Vagina (tissue), 2 donors: ENCODE results near the gene MAP1LC3B. TPM values are rescaled to one million over a fixed set of nuclear protein-coding genes. Genes with fewer than 3 reads are reported as not detected.

ENCODE experiments used
- DNase-seq, 2 donors: peaks; one replicate each; pipeline ENCODE4 v3.0.0-alpha.2; 2017; ENCODE audit errors: extremely low spot score in 2 of 2
- H3K27ac ChIP-seq: fragments of 200-600 bp; sonication (generic); one replicate; pipeline ENCODE4 v1.5.1; 2019
- H3K27me3 ChIP-seq: fragments of 200-600 bp; sonication (generic); one replicate; pipeline ENCODE4 v1.5.1; 2019
- H3K36me3 ChIP-seq, 2 donors: fragments of 200-600 bp; sonication (generic); one replicate each; pipeline ENCODE4 v1.5.1; 2017 to 2019
- H3K4me1 ChIP-seq: fragments of 200-600 bp; sonication (generic); one replicate; pipeline ENCODE4 v1.5.1; 2019
- H3K4me3 ChIP-seq, 2 donors: fragments of 200-600 bp; sonication (generic); 1 replicate in 1 of 2; 2 replicates in 1 of 2; pipeline ENCODE4 v1.5.1; 2016 to 2019
- H3K9me3 ChIP-seq: fragments of 200-600 bp; sonication (generic); one replicate; pipeline ENCODE4 v1.5.1; 2019
- POLR2A ChIP-seq, 2 donors: fragments of 450-650 bp; IDR thresholded peaks; one replicate each; pipeline ENCODE4 v1.6.1; 2017; ENCODE audit warnings: antibody characterized with exemption in 2 of 2, mild to moderate bottlenecking in 2 of 2, moderate library complexity in 2 of 2
- POLR2AphosphoS5 ChIP-seq, 2 donors: sonication (generic); formaldehyde crosslinking; IDR thresholded peaks; one replicate each; pipeline ENCODE4 v1.9.0; 2017; ENCODE audit warnings: antibody characterized with exemption in 2 of 2, mild to moderate bottlenecking in 2 of 2, low read depth in 1 of 2; ENCODE audit not compliant: insufficient read depth in 1 of 2
- intact Hi-C: fragments of 100-400 bp; cut with DNase I; formaldehyde crosslinking; loops from one replicate; pipeline ENCODE4 v1.15.1; 2023
- total RNA-seq: library from RNA; depleted of rRNA; stranded (reverse); fragments of >200 nt; gene quantifications from one replicate; pipeline ENCODE4 v1.2.3, GENCODE V29; 2016
- TF ChIP-seq, protein P1 (sequence below), 3 experiments: fragments of 450-650 bp in 2 of 3; fragments of 200-600 bp in 1 of 3; sonication (generic) in 1 of 3; IDR thresholded peaks; one replicate each; pipeline ENCODE4 v1.5.1; 2017 to 2019; ENCODE audit warnings: antibody characterized with exemption in 3 of 3, mild to moderate bottlenecking in 2 of 3, moderate library complexity in 2 of 3

Gene MAP1LC3B
- total RNA-seq, 1 donor from 2014 or later: 44.9 TPM

DNA sequence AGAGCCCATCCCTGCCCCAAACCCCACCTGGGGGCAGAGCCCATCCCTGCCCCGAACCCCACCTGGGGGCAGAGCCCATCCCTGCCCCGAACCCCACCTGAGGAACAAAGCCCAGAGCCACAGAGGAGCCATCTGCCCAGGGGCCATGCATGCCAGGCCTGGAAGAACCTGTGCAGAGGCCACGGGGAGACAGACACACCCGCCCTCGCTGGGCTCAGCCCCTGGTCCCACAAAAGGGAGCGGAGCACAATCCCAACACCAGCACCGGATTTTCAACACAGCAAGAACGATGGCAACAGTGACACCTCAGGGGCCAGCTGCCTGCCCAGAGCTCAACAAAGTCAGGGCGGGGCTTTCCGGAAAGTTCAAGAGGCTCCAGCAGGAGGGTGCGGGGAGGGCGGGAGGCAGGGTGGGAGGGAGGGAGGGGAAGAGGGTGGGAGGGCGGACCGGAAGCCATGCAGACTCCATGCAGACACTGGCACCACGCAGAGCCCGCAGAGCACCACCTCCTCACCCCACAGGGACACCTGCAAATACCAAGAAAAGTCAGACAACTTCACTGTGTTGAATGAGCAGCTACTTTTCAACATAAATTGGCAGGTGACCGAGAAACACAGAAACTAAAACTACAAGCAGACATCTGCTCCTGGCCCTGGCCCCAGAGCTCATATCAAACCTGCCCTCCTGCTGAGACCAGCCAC lies 47.1 kb upstream of the MAP1LC3B start:
- H3K27ac ChIP-seq: peak overlapping the region; percentile 67
- H3K36me3 ChIP-seq: peaks cover 0 to 51% of the 10 kb centered on the region in 2 donors
- no peak overlapping the region for H3K4me3 ChIP-seq
- intact Hi-C loops: no loop called here
- H3K27me3 ChIP-seq: no peaks in the 10 kb centered on the region
- no peaks in the 10 kb centered on the region for H3K9me3 ChIP-seq
- TF ChIP-seq, protein P1, sequence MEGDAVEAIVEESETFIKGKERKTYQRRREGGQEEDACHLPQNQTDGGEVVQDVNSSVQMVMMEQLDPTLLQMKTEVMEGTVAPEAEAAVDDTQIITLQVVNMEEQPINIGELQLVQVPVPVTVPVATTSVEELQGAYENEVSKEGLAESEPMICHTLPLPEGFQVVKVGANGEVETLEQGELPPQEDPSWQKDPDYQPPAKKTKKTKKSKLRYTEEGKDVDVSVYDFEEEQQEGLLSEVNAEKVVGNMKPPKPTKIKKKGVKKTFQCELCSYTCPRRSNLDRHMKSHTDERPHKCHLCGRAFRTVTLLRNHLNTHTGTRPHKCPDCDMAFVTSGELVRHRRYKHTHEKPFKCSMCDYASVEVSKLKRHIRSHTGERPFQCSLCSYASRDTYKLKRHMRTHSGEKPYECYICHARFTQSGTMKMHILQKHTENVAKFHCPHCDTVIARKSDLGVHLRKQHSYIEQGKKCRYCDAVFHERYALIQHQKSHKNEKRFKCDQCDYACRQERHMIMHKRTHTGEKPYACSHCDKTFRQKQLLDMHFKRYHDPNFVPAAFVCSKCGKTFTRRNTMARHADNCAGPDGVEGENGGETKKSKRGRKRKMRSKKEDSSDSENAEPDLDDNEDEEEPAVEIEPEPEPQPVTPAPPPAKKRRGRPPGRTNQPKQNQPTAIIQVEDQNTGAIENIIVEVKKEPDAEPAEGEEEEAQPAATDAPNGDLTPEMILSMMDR (IDR thresholded peaks at IDR 0.05): no peak
- no peak for TF ChIP-seq POLR2AphosphoS5 (IDR thresholded peaks at IDR 0.05; ENCODE audit: insufficient read depth in 1 of 2, low read depth in 1 of 2)
- no peak for TF ChIP-seq POLR2A (IDR thresholded peaks at IDR 0.05)
- peaks cover 21% of the 10 kb centered on the region for H3K4me1 ChIP-seq
- no peak for DNase-seq

DNA sequence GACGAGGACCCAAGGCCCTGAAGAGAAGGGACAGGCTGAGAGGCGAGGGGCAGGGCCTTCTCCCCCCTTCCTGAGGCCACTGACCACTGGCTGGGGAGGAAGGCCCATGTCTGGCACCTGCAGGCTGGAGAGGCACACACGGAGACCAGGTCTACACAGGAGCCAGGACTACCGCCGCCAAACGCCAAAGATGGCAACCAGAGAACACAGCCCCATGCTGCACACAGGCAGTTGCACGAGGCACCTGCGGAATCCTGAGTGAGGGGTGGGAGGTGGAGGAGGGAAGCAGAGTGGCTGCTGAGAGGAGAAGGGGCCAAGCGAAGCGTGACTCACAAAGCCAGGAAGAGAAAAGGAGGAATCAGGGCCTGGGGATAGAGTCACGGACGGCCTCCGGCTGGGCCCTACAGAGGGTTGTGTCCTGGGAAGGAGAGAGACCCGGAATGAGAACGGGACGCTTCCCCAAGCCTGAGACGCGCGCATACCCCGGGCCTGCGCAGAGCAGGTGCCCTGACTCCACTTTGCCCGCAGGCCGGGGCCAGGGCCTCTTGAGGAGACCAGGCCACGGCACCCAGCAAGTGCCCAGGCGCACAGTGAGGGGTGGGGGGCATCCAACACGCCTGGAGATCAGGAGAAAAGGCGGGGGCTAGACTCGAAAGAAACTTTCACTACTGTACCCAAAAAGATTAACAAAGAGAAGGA lies 46.3 kb upstream of the MAP1LC3B start:
- intact Hi-C loops: no loop called here
- Histone ChIP-seq H3K27ac (peak overlapping the region; percentile 24), H3K4me1 (peaks cover 29% of the 10 kb centered on the region), H3K4me3 (no peak overlapping the region), H3K9me3 (no peaks in the 10 kb centered on the region), H3K36me3 (peaks cover 0 to 48% of the 10 kb centered on the region in 2 donors), H3K27me3 (no peaks in the 10 kb centered on the region)
- TF ChIP-seq POLR2AphosphoS5 (IDR thresholded peaks at IDR 0.05; ENCODE audit: insufficient read depth in 1 of 2, low read depth in 1 of 2) (no peak), POLR2A (IDR thresholded peaks at IDR 0.05) (no peak)
- TF ChIP-seq, protein P1 (IDR thresholded peaks at IDR 0.05): no peak
- DNase-seq: no peak

DNA sequence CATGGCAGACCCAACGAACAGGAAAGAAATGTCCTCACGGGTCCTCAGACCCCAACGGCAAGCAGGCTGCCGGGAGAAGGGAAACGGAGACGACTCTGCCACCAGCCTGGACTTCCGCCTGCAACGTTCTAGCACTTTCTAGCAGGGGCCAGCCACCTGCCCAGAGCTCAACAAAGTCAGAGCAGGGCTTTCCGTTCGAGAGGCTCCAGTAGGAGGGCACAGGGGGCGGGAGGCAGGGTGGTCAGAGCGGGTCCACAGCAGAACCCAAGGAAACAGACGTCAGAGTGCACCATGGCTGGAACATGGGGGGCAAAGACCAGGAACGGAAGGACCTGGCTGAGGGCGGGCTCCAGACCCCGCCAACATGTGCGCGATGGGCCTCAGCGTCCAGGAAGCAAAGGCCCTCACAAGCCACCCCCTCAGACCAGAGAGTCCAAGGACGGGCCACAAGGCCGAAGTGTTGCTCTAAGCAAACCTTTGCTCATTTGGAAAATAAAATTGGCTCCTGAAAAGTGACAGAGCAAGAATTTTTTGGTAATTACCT lies 45.5 kb upstream of the MAP1LC3B start:
- intact Hi-C loops: no loop called here
- Histone ChIP-seq H3K27me3 (no peaks in the 10 kb centered on the region), H3K27ac (no peak overlapping the region), H3K4me1 (peaks cover 35% of the 10 kb centered on the region), H3K9me3 (no peaks in the 10 kb centered on the region), H3K36me3 (peaks cover 0 to 48% of the 10 kb centered on the region in 2 donors), H3K4me3 (no peak overlapping the region)
- no peak for TF ChIP-seq POLR2AphosphoS5 (IDR thresholded peaks at IDR 0.05; ENCODE audit: insufficient read depth in 1 of 2, low read depth in 1 of 2)
- TF ChIP-seq, protein P1 (IDR thresholded peaks at IDR 0.05): no peak
- TF ChIP-seq POLR2A (IDR thresholded peaks at IDR 0.05): no peak
- no peak for DNase-seq

DNA sequence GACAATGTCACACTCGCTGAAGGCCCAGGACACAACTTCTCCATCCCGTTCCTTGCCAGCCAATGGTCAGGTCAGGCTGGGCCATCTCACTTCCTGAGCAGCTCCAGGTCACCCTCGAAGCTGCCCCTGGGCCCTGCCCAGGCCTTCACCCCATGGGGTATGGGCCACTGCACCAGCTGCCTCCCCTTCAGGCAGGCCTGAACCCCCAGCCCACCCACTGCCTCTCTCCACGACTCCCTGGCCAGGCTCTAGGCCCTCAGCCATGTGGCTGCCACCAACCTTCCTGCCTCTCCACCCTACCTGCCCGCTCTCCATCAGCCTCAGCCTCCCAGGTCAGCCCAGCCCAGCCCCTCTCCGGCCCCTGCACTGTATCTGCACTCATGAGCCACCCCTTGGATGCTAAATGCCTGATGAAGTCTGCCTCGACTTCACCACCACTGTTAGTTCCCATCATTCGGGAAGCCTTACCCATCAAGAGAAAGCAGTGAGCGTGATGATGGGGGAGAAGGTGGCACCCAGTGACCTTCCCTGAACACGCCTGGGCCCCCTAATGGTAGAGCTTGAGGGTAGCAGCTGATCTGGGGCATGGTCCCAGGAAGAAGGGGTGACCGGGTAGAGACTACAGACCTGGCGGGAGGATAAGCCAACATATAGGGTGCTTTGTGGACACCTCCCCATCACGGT lies 44.1 kb upstream of the MAP1LC3B start:
- no peak overlapping the region for H3K4me3 ChIP-seq
- no peaks in the 10 kb centered on the region for H3K9me3 ChIP-seq
- peaks cover 0 to 37% of the 10 kb centered on the region in 2 donors for H3K36me3 ChIP-seq

More for the DNA sequence above, 44.1 kb upstream of the MAP1LC3B start:
- intact Hi-C loops: no loop called here
- no peak for DNase-seq
- no peak overlapping the region for H3K27ac ChIP-seq
- peaks cover 39% of the 10 kb centered on the region for H3K4me1 ChIP-seq
- TF ChIP-seq POLR2A (IDR thresholded peaks at IDR 0.05) (no peak), POLR2AphosphoS5 (IDR thresholded peaks at IDR 0.05; ENCODE audit: insufficient read depth in 1 of 2, low read depth in 1 of 2) (no peak)
- TF ChIP-seq, protein P1 (IDR thresholded peaks at IDR 0.05): no peak
- no peaks in the 10 kb centered on the region for H3K27me3 ChIP-seq
